HG03139 (cell line): ENCODE measurements around the gene GATAD1.
"Not testable (repeated sequence)": the region's sequence is repeated elsewhere in the genome, so short reads cannot be mapped to it uniquely, and the experiment has no call there.

Experiments
- ATAC-seq: cut with Tn5 transposase; IDR thresholded peaks from one replicate; pipeline ENCODE4 v1.9.1; 2021; ENCODE audit not compliant: unreplicated experiment

The GATAD1 gene

DNA sequence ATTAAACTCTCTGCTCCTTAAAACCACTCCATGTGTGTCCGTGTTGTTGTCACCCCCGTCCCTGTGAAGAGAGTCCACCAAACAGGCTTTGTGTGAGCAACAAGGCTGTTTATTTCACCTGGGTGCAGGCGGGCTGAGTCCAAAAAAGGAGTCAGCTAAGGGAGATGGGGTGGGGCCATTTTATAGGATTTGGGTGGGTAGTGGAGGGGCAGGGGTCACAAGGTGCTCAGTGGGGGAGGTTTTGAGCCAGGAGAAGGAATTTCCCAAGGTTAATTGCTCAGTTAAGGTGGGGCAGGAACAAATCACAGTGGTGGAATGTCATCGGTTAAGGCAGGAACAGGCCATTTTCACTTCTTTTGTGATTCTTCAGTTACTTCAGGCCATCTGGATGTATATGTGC lies 31.9 kb downstream of the GATAD1 start:
- not testable (repeated sequence) for ATAC-seq

DNA sequence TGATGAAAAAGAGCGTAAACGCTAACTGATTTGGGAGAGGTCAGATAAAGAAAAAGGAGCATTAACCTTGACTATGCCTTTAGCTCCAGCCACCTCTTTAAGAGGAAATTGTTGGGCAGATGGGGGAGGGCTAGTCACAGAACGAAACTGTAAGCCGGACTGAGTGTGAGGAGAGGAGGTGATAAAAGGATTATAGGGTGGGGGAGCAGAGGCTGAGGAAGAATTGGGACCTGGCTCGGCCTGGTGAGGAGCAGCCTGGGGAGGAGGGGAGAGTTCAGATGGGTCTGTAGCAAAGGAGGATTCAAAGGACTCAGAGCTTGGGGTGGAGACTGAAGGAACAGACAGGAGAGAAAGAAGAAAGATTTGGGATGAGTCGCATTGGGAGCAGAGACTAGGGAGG lies 36.3 kb downstream of the GATAD1 start:
- not testable (repeated sequence) for ATAC-seq

DNA sequence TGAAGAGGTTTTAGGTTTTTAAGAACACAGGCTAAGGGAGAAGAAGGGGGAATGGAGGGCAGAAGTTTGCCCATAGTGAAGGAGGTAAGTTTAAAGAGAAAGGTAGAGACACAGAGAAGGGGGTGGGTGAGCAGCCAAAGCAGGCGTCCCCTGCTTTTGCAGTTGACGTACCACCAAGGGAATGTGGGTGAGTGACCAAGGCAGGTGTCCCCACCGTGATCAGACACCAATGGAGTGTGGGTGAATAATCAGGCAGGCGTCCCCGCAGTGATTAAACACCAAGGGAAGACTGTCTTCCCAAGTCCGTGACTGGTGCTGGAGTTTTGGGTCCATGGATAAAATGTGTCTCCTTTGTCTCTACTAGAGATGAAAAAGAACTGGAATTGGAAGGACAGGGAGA lies 36.9 kb downstream of the GATAD1 start:
- ATAC-seq = not testable (repeated sequence)

DNA sequence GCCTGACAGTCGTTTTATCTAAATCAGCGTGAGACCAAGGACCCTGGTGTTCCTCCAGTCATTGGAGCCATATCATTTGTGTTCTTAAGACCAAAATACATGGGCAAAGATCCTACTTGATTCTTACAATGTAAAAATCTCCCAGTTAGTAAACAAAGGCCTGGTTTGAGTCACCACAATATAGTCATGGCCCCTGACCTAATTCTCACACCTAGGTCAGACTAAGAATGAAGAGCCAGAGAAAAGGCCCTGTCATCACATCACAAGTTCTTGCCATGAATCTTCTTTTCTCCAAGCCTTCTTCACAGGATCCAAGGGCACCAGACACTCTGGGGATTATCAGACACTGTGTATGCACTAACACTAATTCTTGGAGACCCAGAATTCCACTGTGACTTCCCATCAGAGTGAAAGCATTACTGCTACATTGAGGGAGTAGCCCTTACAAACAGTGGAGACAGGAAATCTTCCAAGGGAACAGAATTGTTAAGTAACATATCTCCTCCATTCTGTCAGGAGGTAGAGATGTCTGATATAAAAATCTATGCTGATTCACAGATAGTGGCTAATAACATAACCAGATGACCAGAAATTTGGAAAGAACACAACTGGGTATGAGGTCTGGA lies 38.1 kb downstream of the GATAD1 start:
- ATAC-seq = no peak

DNA sequence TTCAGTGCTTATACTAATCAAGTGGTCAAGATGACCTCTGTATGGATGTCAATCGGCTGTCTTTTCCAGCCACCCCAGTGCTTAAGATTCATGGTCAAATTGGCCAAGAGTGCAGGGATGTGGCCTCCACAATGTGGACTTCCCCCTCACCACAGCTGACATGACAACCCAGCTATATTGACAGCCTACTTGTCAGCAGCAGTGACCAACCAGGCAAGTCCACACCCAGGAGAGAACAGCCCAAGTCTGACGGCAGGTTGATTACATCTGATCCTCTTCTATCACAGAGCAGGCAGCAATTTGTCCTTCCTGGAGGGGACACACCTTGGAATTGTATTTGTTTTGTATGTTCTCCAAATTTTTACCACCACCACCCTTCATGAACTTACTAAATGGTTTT lies 38.7 kb downstream of the GATAD1 start:
- ATAC-seq = no peak

DNA sequence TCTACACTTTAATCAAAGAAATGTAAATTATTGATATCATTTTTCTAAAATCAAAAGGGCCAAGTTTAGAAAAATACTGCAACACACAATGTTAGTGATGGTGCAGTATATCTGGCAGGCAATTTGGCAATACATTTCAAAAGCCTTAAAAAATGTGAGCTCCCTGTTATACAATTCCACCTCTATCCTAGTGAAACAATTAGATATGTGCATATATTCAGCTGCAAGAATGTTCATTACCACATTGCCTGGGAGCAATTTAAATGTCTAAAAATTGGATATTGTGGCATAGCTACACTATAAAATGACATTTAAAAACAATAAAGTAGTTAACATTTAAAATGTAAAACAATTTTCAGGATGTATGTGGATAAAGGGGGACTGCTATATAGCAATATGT lies 40.5 kb downstream of the GATAD1 start:
- no peak for ATAC-seq

DNA sequence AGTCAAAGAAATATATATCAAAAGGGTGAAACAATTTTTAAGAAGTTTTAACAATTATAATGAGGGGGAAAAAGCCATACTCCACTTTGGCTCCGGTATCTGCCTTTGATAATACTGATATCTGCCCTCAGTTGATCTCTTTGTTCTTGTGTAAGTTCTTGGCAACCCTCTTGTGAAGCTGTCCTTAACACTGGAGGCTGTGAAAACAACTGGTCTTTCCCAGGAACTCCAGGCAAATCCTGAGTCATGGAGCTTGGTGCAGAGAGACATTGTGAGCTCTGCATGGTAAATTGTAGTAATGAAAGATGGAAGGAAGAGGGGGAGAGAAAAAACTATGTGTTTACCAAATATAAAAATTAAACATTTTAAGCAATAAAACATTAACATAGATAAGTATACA lies 42.4 kb downstream of the GATAD1 start:
- no peak for ATAC-seq

DNA sequence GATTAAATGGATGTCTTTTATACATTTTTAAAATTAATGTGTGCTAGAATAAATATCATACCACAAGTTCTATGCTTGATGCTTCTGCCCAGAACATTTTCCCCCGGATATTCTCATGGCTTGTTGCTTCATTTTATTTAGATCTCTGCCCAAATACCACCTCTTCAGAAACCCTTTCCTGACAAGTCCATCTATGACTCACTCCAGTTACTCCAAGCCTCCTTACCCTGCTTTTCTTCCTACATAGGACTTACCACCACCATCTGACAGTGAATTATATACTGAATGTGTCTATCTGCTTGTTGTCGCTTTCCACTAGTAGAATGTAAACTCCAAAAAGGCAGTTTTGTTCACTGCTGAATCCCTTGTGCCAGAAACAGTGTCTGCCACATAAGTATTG lies 49.6 kb downstream of the GATAD1 start:
- ATAC-seq = no peak

DNA sequence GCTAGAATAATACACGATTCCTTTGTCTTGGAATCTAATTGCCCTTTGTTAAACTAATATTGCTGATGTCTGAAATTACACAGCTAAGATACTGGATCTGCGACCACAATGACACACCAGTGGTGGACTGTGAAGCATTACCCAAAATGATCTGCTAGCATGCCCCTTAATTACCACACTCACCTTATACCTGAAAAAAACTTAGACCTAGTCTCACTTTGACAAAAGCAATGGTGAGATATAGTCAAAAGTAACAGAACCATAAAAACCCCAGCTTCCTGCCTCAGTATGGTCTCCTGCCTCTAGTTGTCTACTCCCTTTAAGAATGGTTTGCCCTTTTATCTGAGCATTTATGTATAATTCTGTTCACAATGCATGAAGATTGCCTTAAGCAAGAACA lies 51.3 kb downstream of the GATAD1 start:
- ATAC-seq = no peak

DNA sequence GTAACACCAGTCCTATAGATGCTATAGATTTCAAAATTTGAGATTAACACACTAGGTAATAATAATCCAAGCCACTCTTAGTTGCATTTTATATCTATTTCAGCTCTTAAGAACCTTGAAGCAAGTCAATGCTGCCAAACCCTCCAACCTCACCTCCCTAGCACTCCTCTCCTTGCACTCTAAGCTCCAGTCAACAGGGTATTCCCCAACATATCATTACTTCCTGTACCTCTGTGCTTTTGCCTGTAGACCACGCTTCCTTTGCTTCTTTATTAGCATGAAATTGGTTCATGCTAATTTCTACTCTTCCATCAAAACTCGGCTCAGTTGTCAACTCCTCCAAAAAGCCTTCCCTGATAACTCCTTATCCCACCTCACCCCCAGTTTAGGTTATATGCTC lies 56.5 kb downstream of the GATAD1 start:
- no peak for ATAC-seq

DNA sequence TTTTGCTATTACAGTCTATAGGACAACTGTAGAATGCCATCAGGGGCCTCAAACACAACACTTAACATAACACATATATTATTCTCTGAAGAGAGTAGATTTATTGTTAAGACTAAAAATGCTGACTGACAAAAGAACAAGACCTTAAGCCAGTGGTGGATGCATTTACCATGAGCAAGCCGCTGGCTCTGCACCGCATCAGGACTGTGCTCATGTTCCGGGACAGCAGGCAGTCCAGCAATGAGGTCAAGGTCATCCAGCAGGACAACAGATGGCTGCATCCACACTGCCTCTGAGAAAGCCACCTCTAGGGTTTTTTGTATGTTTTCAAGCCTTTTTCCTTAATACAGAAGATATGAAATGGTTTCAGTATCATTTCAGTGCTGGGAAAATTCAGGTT lies 57.3 kb downstream of the GATAD1 start:
- ATAC-seq = no peak

DNA sequence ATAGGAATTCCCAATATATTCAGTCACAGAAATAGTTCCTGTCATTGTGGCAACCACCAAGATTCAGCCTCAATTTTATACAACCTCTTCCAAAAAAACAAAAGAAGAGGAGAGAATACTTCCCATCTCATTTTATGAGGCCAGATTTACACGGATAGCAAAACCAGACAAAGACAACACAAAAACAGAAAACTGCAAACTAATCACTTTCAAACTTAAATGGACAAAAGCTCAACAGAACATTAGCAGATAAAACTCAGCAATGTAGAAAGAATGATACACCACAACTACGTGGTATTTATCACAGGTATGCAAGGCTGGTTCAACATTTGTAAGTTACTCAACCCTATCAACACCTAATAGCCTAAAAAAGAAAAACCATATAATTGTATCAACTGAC lies 59.1 kb downstream of the GATAD1 start:
- no peak for ATAC-seq

DNA sequence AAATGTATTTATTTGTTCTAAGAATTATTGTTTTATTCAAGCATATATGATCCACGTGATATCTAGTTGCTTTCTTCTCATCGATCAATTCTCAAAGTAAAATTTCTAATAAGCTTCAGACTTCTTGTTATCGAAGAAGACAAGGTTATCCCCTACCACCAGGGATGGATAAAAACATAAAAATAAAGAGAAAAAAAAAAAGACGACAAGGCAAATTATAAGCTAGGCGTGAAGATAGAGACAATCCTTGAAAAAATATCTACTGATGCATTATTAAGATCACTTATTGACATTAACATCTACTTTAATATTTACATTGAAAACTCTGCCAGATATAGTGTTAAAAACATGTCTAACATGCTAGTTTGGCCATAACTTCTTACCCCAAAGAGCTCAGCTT lies 61.7 kb downstream of the GATAD1 start:
- no peak for ATAC-seq
